Measurements from ENCODE around the gene RAB43.
A peak's percentile ranks its signal among the peaks of the same experiment; 100 is the strongest.
"Not testable (repeated sequence)": the region's sequence is repeated elsewhere in the genome, so short reads cannot be mapped to it uniquely, and the experiment has no call there.

Gene RAB43

GRCh38 chr3:129121016-129121791, 400 bp downstream of the RAB43 start:
- peak; percentile 51 for DNase-seq (ENCODE audit: low spot score)

GRCh38 chr3:129120254-129121004, 1.2 kb downstream of the RAB43 start:
- DNase-seq (ENCODE audit: low spot score): no peak

GRCh38 chr3:129119365-129120100, 2.1 kb downstream of the RAB43 start:
- DNase-seq (ENCODE audit: low spot score): no peak

- no peak for DNase-seq (ENCODE audit: low spot score)
Observed at GRCh38 chr3:129118745-129119144, 2.9 kb downstream of the RAB43 start.

- DNase-seq (ENCODE audit: low spot score): no peak
Observed at GRCh38 chr3:129117134-129117533, 4.5 kb downstream of the RAB43 start.

GRCh38 chr3:129116482-129116946, 5.1 kb downstream of the RAB43 start:
- DNase-seq (ENCODE audit: low spot score): no peak

- DNase-seq (ENCODE audit: low spot score): no peak
Observed at GRCh38 chr3:129114455-129114854, 7.1 kb downstream of the RAB43 start.

- DNase-seq (ENCODE audit: low spot score): peak; percentile 8
Observed at GRCh38 chr3:129112308-129113052, 9.1 kb downstream of the RAB43 start.

- DNase-seq (ENCODE audit: low spot score): not testable (repeated sequence)
Observed at GRCh38 chr3:129111076-129111780, 10.4 kb downstream of the RAB43 start.

- DNase-seq (ENCODE audit: low spot score): no peak
Observed at GRCh38 chr3:129107793-129108192, 13.8 kb downstream of the RAB43 start.

- DNase-seq (ENCODE audit: low spot score): peak; percentile 8
Observed at GRCh38 chr3:129106866-129107565, 14.6 kb downstream of the RAB43 start.

- DNase-seq (ENCODE audit: low spot score): no peak
Observed at GRCh38 chr3:129106320-129106719, 15.3 kb downstream of the RAB43 start.

GRCh38 chr3:129105862-129106261, 15.7 kb downstream of the RAB43 start:
- no peak for DNase-seq (ENCODE audit: low spot score)

- DNase-seq (ENCODE audit: low spot score): no peak
Observed at GRCh38 chr3:129104498-129105079, 17.0 kb downstream of the RAB43 start.

GRCh38 chr3:129104051-129104450, 17.6 kb downstream of the RAB43 start:
- DNase-seq (ENCODE audit: low spot score): no peak

GRCh38 chr3:129103296-129103695, 18.3 kb downstream of the RAB43 start:
- DNase-seq (ENCODE audit: low spot score): no peak

- no peak for DNase-seq (ENCODE audit: low spot score)
Observed at GRCh38 chr3:129101370-129102138, 20.1 kb downstream of the RAB43 start.

- no peak for DNase-seq (ENCODE audit: low spot score)
Observed at GRCh38 chr3:129100274-129100673, 21.3 kb downstream of the RAB43 start.

- DNase-seq (ENCODE audit: low spot score): no peak
Observed at GRCh38 chr3:129095285-129095684, 26.3 kb downstream of the RAB43 start.

All from D341Med (cell line).